Measurements from ENCODE around the gene SIGLEC6.
A peak's percentile ranks its signal among the peaks of the same experiment; 100 is the strongest.

The SIGLEC6 gene

GRCh38 chr19:51470966-51471365 is 60.5 kb downstream of the SIGLEC6 start:
- no peak for TF ChIP-seq CTCF (IDR thresholded peaks at IDR 0.05; ENCODE audit: insufficient read depth, low read depth, low read length, missing control alignments)
- DNase-seq (ENCODE audit: low read depth), result peak; percentile 10

GRCh38 chr19:51469629-51470028 is 61.8 kb downstream of the SIGLEC6 start:
- DNase-seq (ENCODE audit: low read depth), result no peak
- H3K4me3 ChIP-seq (ENCODE audit: low read length), result no peak overlapping the region
- no peak for TF ChIP-seq CTCF (IDR thresholded peaks at IDR 0.05; ENCODE audit: insufficient read depth, low read depth, low read length, missing control alignments)

More at GRCh38 chr19:51470966-51471365, 60.5 kb downstream of the SIGLEC6 start:
- H3K4me3 ChIP-seq (ENCODE audit: low read length), result no peak overlapping the region

GRCh38 chr19:51469162-51469561 is 62.3 kb downstream of the SIGLEC6 start:
- TF ChIP-seq CTCF (IDR thresholded peaks at IDR 0.05; ENCODE audit: insufficient read depth, low read depth, low read length, missing control alignments), result no peak

GRCh38 chr19:51468545-51468920 is 62.9 kb downstream of the SIGLEC6 start:
- TF ChIP-seq CTCF (IDR thresholded peaks at IDR 0.05; ENCODE audit: insufficient read depth, low read depth, low read length, missing control alignments), result no peak
- H3K4me3 ChIP-seq (ENCODE audit: low read length), result no peak overlapping the region
- DNase-seq (ENCODE audit: low read depth), result no peak

More at GRCh38 chr19:51469162-51469561, 62.3 kb downstream of the SIGLEC6 start:
- no peak overlapping the region for H3K4me3 ChIP-seq (ENCODE audit: low read length)
- DNase-seq (ENCODE audit: low read depth), result no peak

- no peak overlapping the region for H3K4me3 ChIP-seq (ENCODE audit: low read length)
Observed at GRCh38 chr19:51467864-51468544, 63.5 kb downstream of the SIGLEC6 start.

More at GRCh38 chr19:51467864-51468544, 63.5 kb downstream of the SIGLEC6 start:
- DNase-seq (ENCODE audit: low read depth), result no peak
- no peak for TF ChIP-seq CTCF (IDR thresholded peaks at IDR 0.05; ENCODE audit: insufficient read depth, low read depth, low read length, missing control alignments)

Measured in epithelial cell of esophagus (primary cell).